Tibial nerve (tissue), 4 donors: Measurements from ENCODE around the gene TSPAN19. TPM values are rescaled to one million over a fixed set of nuclear protein-coding genes. Genes with fewer than 3 reads are reported as not detected.

ENCODE experiments used
- DNase-seq, 2 donors: peaks; one replicate each; pipeline ENCODE4 v3.0.0-alpha.2; 2019; ENCODE audit warnings: low spot score in 2 of 2
- H3K27ac ChIP-seq, 4 donors: fragments of 200-600 bp; sonication (generic) in 3 of 4; one replicate each; pipeline ENCODE4 v1.5.1; 2017 to 2019; ENCODE audit warnings: mild to moderate bottlenecking in 1 of 4
- H3K27me3 ChIP-seq, 2 donors: fragments of 200-600 bp; sonication (generic) in 1 of 2; one replicate each; pipeline versions ENCODE4 v1.5.1 to v1.6.0; 2017 to 2019
- H3K36me3 ChIP-seq, 3 donors: fragments of 200-600 bp; sonication (generic); one replicate each; pipeline ENCODE4 v1.5.1; 2018 to 2019
- H3K4me1 ChIP-seq, 4 donors: fragments of 200-600 bp; sonication (generic) in 3 of 4; one replicate each; pipeline ENCODE4 v1.5.1; 2017 to 2019
- H3K4me3 ChIP-seq, 4 donors: fragments of 200-600 bp; sonication (generic) in 3 of 4; one replicate each; pipeline ENCODE4 v1.5.1; 2017 to 2019; ENCODE audit warnings: mild to moderate bottlenecking in 1 of 4, moderate library complexity in 1 of 4
- H3K9me3 ChIP-seq, 4 donors: fragments of 200-600 bp; sonication (generic) in 3 of 4; one replicate each; pipeline ENCODE4 v1.5.1; 2017 to 2019
- CTCF ChIP-seq, 5 experiments: fragments of 200-600 bp in 3 of 5; fragments of 450-650 bp in 2 of 5; sonication (generic) in 3 of 5; IDR thresholded peaks; one replicate each; pipeline ENCODE4 v1.5.1; 2016 to 2019; ENCODE audit warnings: antibody characterized with exemption in 5 of 5, mild to moderate bottlenecking in 3 of 5, moderate library complexity in 2 of 5
- EP300 ChIP-seq, 2 donors: sonication (generic); formaldehyde crosslinking; IDR thresholded peaks; one replicate each; pipeline ENCODE4 v1.6.1; 2017; ENCODE audit warnings: antibody characterized with exemption in 2 of 2, mild to moderate bottlenecking in 1 of 2
- POLR2A ChIP-seq, 2 donors: fragments of 450-650 bp; IDR thresholded peaks; one replicate each; pipeline ENCODE4 v1.6.1; 2017; ENCODE audit warnings: antibody characterized with exemption in 2 of 2, mild to moderate bottlenecking in 2 of 2, moderate library complexity in 2 of 2
- WGBS, 2 donors: methylation state at CpG; one replicate each; pipeline ENCODE4 v1.1.5; 2018; 5-methylcytosine and 5-hydroxymethylcytosine counted together
- total RNA-seq, 4 donors: library from RNA; depleted of rRNA; stranded (reverse); fragments of >200 nt; gene quantifications; one replicate each; pipeline ENCODE4 v1.1.0, GENCODE V29; 2016

The TSPAN19 gene
- total RNA-seq, 4 donors from 2014 or later: 0.22 to 2.2 TPM; not detected in 2

GRCh38 chr12:84982888-84983287 is 53.2 kb downstream of the TSPAN19 start:
- TF ChIP-seq CTCF (IDR thresholded peaks at IDR 0.05) (no peak), EP300 (IDR thresholded peaks at IDR 0.05) (no peak), POLR2A (IDR thresholded peaks at IDR 0.05) (no peak)
- Histone ChIP-seq H3K4me1 (no peaks in the 10 kb centered on the region), H3K36me3 (no peaks in the 10 kb centered on the region), H3K27me3 (no peaks in the 10 kb centered on the region), H3K4me3 (no peak overlapping the region), H3K9me3 (no peaks in the 10 kb centered on the region), H3K27ac (no peak overlapping the region)
- WGBS, 2 donors: 76 to 89% methylated on average over 1 of the region's 1 CpG
- DNase-seq: no peak

GRCh38 chr12:84978921-84979320 is 57.2 kb downstream of the TSPAN19 start:
- DNase-seq: no peak
- TF ChIP-seq POLR2A (IDR thresholded peaks at IDR 0.05) (no peak), CTCF (IDR thresholded peaks at IDR 0.05) (no peak), EP300 (IDR thresholded peaks at IDR 0.05) (no peak)
- Histone ChIP-seq H3K4me1 (no peaks in the 10 kb centered on the region), H3K9me3 (no peaks in the 10 kb centered on the region), H3K36me3 (no peaks in the 10 kb centered on the region), H3K4me3 (no peak overlapping the region), H3K27ac (no peak overlapping the region), H3K27me3 (no peaks in the 10 kb centered on the region)
- whole genome bisulfite sequencing, 2 donors: 50 to 54% methylated on average over 1 of the region's 1 CpG

GRCh38 chr12:84976133-84976532 is 59.9 kb downstream of the TSPAN19 start:
- no peaks in the 10 kb centered on the region for H3K36me3 ChIP-seq
- no peak overlapping the region for H3K27ac ChIP-seq
- no peaks in the 10 kb centered on the region for H3K4me1 ChIP-seq
- no peak for DNase-seq
- no peak overlapping the region for H3K4me3 ChIP-seq
- 74 to 96% methylated on average over 3 of the region's 3 CpGs for WGBS, 2 donors
- no peak for TF ChIP-seq EP300 (IDR thresholded peaks at IDR 0.05)
- H3K9me3 ChIP-seq: no peaks in the 10 kb centered on the region
- H3K27me3 ChIP-seq: no peaks in the 10 kb centered on the region

GRCh38 chr12:84974155-84974815 is 61.8 kb downstream of the TSPAN19 start:
- H3K4me1 ChIP-seq: no peaks in the 10 kb centered on the region
- H3K9me3 ChIP-seq: no peaks in the 10 kb centered on the region
- H3K27ac ChIP-seq: no peak overlapping the region
- DNase-seq: no peak
- H3K36me3 ChIP-seq: no peaks in the 10 kb centered on the region
- no peaks in the 10 kb centered on the region for H3K27me3 ChIP-seq
- TF ChIP-seq CTCF (IDR thresholded peaks at IDR 0.05) (no peak), EP300 (IDR thresholded peaks at IDR 0.05) (no peak), POLR2A (IDR thresholded peaks at IDR 0.05) (no peak)
- WGBS, 2 donors: 86 to 88% methylated on average over 2 of the region's 2 CpGs
- no peak overlapping the region for H3K4me3 ChIP-seq

GRCh38 chr12:84973026-84973425 is 63.1 kb downstream of the TSPAN19 start:
- TF ChIP-seq POLR2A (IDR thresholded peaks at IDR 0.05) (no peak), EP300 (IDR thresholded peaks at IDR 0.05) (no peak), CTCF (IDR thresholded peaks at IDR 0.05) (no peak)
- H3K27ac ChIP-seq: no peak overlapping the region
- DNase-seq: no peak

GRCh38 chr12:84969226-84969625 is 66.9 kb downstream of the TSPAN19 start:
- H3K27me3 ChIP-seq: no peaks in the 10 kb centered on the region
- no peaks in the 10 kb centered on the region for H3K9me3 ChIP-seq
- no peak for DNase-seq
- no peak overlapping the region for H3K4me3 ChIP-seq
- no peaks in the 10 kb centered on the region for H3K36me3 ChIP-seq
- no peaks in the 10 kb centered on the region for H3K4me1 ChIP-seq
- no peak for TF ChIP-seq POLR2A (IDR thresholded peaks at IDR 0.05)
- TF ChIP-seq EP300 (IDR thresholded peaks at IDR 0.05): no peak
- TF ChIP-seq CTCF (IDR thresholded peaks at IDR 0.05): no peak
- H3K27ac ChIP-seq: no peak overlapping the region
- 77 to 79% methylated on average over 3 of the region's 3 CpGs for WGBS, 2 donors

More at GRCh38 chr12:84973026-84973425, 63.1 kb downstream of the TSPAN19 start:
- Histone ChIP-seq H3K27me3 (no peaks in the 10 kb centered on the region), H3K4me3 (no peak overlapping the region), H3K9me3 (no peaks in the 10 kb centered on the region), H3K36me3 (no peaks in the 10 kb centered on the region), H3K4me1 (no peaks in the 10 kb centered on the region)
